ENCODE measurements around the gene TGM2.

Gene TGM2

DNA sequence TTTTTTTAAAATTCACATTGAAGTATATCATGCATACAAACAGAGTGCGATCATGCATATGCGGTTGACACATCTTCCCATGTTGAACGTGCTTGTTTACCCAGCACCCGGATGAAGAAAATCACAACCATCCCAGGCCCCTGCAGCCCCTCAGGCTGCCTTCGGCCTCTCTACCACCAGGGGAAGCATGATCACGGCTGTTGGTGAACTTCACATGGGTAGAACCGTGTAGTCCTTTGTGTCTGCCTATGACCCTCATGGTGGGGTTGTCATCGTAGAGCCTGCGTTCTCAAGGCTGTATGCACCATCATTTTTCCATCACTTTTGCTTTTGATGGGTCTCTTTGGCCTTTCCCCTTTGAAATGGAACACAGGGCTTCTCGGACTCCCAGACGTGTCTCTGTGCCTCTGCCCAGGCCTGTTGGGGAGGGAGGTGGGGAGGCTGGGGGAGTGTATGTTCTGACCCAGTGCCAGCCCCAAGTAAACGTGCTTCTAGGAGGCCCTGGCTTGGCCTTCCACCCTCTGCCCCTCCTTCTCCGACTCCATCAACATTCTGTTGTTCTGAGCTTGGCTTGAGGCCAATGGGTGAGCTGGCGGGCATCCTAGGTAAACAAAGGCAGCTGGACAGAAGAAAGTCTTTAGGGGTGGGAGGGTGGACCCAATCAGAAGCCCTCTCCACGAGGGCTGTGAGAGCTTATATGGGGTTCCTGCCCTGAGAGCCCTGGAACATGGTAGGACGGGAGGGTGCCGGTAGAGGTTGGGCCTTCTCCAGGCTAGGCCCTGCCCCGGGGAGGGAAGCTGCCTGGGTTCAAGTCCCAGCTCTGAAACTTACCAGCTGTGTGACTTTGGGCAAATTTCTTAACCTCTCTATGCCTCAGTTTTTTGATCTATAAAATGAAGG, 39.7 kb downstream of the TGM2 start:
- H3K4me3 ChIP-seq (ENCODE audit: low read depth, low read length), result no peak overlapping the region
- DNase-seq (ENCODE audit: low read depth), result no peak
- TF ChIP-seq, protein P1, sequence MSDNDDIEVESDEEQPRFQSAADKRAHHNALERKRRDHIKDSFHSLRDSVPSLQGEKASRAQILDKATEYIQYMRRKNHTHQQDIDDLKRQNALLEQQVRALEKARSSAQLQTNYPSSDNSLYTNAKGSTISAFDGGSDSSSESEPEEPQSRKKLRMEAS (IDR thresholded peaks at IDR 0.05; ENCODE audit: low read depth, low read length), result no peak
- TF ChIP-seq POLR2A (IDR thresholded peaks at IDR 0.05; ENCODE audit: extremely low read depth, insufficient read length), result no peak
- TF ChIP-seq, protein P2, sequence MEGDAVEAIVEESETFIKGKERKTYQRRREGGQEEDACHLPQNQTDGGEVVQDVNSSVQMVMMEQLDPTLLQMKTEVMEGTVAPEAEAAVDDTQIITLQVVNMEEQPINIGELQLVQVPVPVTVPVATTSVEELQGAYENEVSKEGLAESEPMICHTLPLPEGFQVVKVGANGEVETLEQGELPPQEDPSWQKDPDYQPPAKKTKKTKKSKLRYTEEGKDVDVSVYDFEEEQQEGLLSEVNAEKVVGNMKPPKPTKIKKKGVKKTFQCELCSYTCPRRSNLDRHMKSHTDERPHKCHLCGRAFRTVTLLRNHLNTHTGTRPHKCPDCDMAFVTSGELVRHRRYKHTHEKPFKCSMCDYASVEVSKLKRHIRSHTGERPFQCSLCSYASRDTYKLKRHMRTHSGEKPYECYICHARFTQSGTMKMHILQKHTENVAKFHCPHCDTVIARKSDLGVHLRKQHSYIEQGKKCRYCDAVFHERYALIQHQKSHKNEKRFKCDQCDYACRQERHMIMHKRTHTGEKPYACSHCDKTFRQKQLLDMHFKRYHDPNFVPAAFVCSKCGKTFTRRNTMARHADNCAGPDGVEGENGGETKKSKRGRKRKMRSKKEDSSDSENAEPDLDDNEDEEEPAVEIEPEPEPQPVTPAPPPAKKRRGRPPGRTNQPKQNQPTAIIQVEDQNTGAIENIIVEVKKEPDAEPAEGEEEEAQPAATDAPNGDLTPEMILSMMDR (IDR thresholded peaks at IDR 0.05; ENCODE audit: low read depth, low read length), result no peak
- TF ChIP-seq MYC (IDR thresholded peaks at IDR 0.05; ENCODE audit: low read depth, low read length), result no peak

DNA sequence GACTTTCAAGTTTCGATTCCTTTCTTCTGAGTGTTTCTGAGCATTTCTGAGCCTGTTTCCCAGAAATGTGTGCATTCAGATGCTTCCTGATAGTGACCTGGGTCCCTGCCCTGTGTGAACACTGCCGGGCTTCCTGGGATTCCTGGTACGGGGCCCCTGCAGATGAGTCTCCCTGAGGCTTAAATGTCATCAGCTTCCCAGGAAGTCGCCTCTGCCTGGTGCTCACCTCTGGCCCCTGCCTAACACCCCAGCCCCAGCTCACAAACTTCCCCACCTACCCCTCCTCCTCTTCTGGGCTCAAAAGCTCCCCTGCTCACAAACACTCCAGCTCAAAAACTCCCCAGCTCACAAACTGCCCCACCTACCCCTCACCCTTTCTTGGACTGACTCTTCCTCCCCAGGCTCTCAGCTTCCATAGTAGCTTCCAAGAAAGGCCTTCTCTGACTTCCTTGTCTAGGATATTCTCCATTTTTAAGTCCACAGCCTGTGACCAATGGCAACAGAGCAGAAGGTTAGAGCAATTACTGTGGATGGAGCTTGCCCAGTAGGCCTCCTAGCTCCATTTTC, 42.0 kb downstream of the TGM2 start:
- TF ChIP-seq POLR2A (IDR thresholded peaks at IDR 0.05; ENCODE audit: extremely low read depth, insufficient read length) (no peak), MYC (IDR thresholded peaks at IDR 0.05; ENCODE audit: low read depth, low read length) (no peak)
- TF ChIP-seq, protein P2 (IDR thresholded peaks at IDR 0.05; ENCODE audit: low read depth, low read length), result no peak
- TF ChIP-seq, protein P1 (IDR thresholded peaks at IDR 0.05; ENCODE audit: low read depth, low read length), result no peak
- H3K4me3 ChIP-seq (ENCODE audit: low read depth, low read length), result no peak overlapping the region
- DNase-seq (ENCODE audit: low read depth), result no peak

DNA sequence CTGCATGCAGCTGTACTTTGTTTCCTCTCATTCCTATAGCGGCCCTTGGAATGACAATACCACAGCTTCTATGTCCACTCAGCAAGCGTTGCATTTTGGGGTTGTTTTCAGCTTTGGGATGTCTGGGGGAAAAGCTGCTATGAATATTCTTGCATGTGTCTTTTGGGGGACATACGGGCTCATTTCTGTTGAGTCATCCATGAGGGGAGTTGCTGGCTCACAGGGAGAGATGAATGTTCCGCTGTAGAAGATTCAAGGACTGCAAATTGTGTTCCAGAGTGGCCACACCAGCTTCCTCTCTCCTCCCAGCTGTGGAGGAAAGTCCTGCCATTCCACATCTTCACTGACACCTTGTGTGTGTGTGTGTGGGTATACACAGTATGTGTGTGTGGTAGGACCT, 43.3 kb downstream of the TGM2 start:
- DNase-seq (ENCODE audit: low read depth), result no peak
- no peak overlapping the region for H3K4me3 ChIP-seq (ENCODE audit: low read depth, low read length)
- TF ChIP-seq POLR2A (IDR thresholded peaks at IDR 0.05; ENCODE audit: extremely low read depth, insufficient read length), result no peak
- TF ChIP-seq, protein P1 (IDR thresholded peaks at IDR 0.05; ENCODE audit: low read depth, low read length), result no peak
- TF ChIP-seq, protein P2 (IDR thresholded peaks at IDR 0.05; ENCODE audit: low read depth, low read length), result no peak
- no peak for TF ChIP-seq MYC (IDR thresholded peaks at IDR 0.05; ENCODE audit: low read depth, low read length)

DNA sequence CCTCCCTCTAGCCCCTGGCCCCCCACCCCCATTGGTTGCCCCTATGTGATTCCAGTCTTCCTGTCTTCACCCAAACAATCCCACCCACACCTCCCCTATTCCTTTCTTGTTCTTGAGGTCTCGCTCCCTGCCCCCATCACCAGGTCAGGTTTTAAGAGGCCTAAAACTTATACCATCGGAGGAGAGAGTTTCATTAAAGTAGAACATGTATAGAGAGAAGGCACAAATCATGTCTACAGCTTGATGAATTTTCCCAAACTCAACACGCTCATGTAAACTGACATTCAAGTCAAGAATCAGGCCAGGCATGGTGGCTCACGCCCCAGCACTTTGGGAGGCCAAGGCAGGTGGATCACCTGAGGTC, 44.5 kb downstream of the TGM2 start:
- TF ChIP-seq MYC (IDR thresholded peaks at IDR 0.05; ENCODE audit: low read depth, low read length), result no peak
- TF ChIP-seq POLR2A (IDR thresholded peaks at IDR 0.05; ENCODE audit: extremely low read depth, insufficient read length), result no peak
- TF ChIP-seq, protein P1 (IDR thresholded peaks at IDR 0.05; ENCODE audit: low read depth, low read length), result no peak
- TF ChIP-seq, protein P2 (IDR thresholded peaks at IDR 0.05; ENCODE audit: low read depth, low read length), result no peak
- no peak overlapping the region for H3K4me3 ChIP-seq (ENCODE audit: low read depth, low read length)
- DNase-seq (ENCODE audit: low read depth), result no peak

DNA sequence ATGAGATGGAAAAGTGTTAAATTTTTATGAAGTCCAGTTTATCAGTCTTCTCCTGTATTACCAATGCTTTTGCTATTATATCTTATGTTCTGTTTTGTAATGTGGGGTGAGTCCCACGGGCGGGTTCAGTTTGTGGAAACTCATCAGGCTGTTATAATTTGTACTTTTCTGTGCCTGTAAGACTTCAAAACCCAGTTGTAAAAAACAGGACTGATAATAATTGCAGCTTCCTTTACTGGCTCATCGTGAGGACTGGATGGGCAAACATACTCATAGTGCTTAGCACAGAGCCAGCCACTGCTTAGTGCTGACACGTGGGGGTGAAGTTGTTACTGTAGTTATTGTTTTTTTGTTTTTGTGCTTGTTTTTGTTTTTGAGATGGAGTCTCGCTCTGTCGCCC, 45.6 kb downstream of the TGM2 start:
- DNase-seq (ENCODE audit: low read depth), result no peak

More for the DNA sequence above, 45.6 kb downstream of the TGM2 start:
- TF ChIP-seq, protein P2 (IDR thresholded peaks at IDR 0.05; ENCODE audit: low read depth, low read length), result no peak
- TF ChIP-seq, protein P1 (IDR thresholded peaks at IDR 0.05; ENCODE audit: low read depth, low read length), result no peak
- TF ChIP-seq POLR2A (IDR thresholded peaks at IDR 0.05; ENCODE audit: extremely low read depth, insufficient read length), result no peak
- no peak for TF ChIP-seq MYC (IDR thresholded peaks at IDR 0.05; ENCODE audit: low read depth, low read length)
- no peak overlapping the region for H3K4me3 ChIP-seq (ENCODE audit: low read depth, low read length)

All from NB4 (cell line).